GM12891 (cell line): ENCODE data around the gene KCTD15.

Experiments
- POLR2A ChIP-seq: IDR thresholded peaks from 2 replicates; pipeline ENCODE4 v1.6.1; 2011; ENCODE audit warnings: low read depth, low read length, control low read depth
- POLR2AphosphoS5 ChIP-seq: IDR thresholded peaks from 2 replicates; pipeline ENCODE4 v1.6.1; 2011; ENCODE audit warnings: low read depth, low read length, control low read depth
- SPI1 ChIP-seq: IDR thresholded peaks from 2 replicates; pipeline ENCODE4 v1.6.1; 2011; ENCODE audit warnings: low read depth, low read length, control low read depth

DNA sequence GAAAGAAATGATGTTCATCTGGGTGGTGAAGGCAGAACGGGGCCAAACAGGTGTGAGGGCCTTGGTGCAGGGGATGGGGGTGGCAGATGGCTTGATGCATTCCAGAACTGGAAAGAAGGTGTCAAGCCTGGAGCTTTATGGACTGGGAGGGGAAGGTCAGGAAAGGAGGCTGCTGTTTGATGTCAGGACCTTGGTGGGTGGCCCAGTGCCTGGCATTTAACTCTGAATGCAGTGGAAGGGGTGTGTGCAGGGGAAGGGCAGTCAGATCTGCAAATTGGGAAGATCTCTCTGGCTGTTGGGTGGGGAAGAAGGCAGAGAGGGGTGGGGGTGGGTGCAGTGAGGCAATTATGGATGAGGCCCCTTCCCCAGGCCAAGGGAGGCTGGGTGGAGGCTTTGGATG lies 11.7 kb downstream of the KCTD15 start:
- TF ChIP-seq POLR2A (no peak), POLR2AphosphoS5 (no peak), SPI1 (no peak)
